ENCODE data around the gene TDRD3.
A peak's percentile ranks its signal among the peaks of the same experiment; 100 is the strongest.

TDRD3 gene

DNA sequence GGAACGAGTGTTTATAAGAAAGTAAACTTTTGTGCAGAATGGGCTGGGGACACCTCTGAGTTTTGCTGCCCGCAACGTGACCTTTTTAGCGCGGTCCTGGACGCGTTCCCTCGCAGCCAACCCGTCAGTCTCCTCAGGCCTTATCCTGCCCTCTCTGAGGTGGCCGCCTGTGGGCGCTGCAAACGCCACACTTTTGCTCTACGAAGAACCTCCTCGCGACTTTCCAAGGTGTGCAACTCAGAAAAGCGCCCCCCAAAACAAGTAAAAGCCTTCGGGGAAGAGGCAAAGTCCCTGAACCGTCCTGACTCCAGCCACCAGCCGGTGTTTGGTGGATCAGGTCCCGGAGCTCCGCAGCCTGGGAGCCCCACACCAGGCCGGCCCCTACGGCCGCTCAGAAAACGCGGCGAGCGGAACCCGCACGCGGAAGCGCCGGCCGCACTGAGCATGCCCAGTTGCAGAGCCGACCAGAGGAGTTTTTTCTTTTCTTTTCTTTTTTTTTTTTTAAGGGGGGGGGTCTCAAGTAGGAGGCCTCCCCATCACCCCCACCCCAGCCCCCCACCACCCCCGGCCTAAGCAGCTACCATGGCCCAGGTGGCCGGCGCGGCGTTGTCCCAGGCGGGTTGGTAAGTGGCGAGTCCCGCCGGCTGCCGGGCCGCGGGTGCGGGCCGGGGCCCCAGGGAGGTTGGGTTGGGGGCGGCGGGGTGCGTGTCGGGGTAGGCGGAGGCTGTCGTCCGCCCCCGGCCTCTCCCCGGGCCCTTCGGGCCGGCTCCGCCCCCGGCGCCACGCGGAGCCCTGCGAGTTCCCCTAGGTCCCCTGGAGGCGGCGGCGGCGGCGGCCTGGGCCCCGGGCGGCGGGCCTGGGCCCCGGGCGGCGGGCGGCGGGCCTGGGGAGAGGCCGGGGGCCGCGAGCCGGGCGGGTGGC is at the start of gene TDRD3:
TDRD3 (plus strand) TSS at position 438 of the 921 bp plus-strand sequence; CDS start at position 583, 145 bp downstream.
- H3K9me3 ChIP-seq = no peaks in the 10 kb centered on the region
- peak within 1 kb of the TSS; percentile 79 for H3K27ac ChIP-seq
- H3K4me3 ChIP-seq (ENCODE audit: low read depth in 1 of 2, low read length in 1 of 2) = peak within 1 kb of the TSS; percentile 70 to 71
- peaks cover 12 to 17% of the 10 kb centered on the region in 2 experiments for H3K4me1 ChIP-seq (ENCODE audit: control insufficient read depth in 1 of 2, insufficient read depth in 1 of 2, low read depth in 1 of 2, low read length in 1 of 2)
- TF ChIP-seq, protein P1, sequence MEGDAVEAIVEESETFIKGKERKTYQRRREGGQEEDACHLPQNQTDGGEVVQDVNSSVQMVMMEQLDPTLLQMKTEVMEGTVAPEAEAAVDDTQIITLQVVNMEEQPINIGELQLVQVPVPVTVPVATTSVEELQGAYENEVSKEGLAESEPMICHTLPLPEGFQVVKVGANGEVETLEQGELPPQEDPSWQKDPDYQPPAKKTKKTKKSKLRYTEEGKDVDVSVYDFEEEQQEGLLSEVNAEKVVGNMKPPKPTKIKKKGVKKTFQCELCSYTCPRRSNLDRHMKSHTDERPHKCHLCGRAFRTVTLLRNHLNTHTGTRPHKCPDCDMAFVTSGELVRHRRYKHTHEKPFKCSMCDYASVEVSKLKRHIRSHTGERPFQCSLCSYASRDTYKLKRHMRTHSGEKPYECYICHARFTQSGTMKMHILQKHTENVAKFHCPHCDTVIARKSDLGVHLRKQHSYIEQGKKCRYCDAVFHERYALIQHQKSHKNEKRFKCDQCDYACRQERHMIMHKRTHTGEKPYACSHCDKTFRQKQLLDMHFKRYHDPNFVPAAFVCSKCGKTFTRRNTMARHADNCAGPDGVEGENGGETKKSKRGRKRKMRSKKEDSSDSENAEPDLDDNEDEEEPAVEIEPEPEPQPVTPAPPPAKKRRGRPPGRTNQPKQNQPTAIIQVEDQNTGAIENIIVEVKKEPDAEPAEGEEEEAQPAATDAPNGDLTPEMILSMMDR (IDR thresholded peaks at IDR 0.05) = peak; percentile 31
- H3K36me3 ChIP-seq = no peaks in the 10 kb centered on the region
- no peaks in the 10 kb centered on the region for H3K27me3 ChIP-seq

DNA sequence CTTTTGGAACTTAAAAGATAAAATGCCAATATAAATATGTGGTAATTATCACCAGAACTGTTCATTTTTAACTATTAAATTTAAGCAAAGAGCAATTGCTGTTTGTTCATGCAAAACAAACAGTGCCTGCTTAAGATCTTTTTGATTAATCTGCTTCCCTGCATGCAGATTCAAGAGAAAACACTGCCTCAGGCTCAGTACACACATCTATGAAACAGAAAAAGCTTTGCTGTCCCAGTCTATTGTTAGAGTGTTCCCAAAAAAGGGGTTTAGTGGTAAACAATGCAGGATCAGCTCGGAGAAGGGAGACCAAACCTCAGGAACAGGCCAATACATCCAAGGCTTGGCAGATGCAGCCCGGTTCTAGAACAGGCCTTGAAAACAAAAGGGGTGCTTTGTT is 49.3 kb upstream of the TDRD3 start:
- Histone ChIP-seq H3K4me3 (ENCODE audit: low read depth in 1 of 2, low read length in 1 of 2) (no peak overlapping the region), H3K27me3 (no peaks in the 10 kb centered on the region), H3K36me3 (no peaks in the 10 kb centered on the region), H3K27ac (no peak overlapping the region), H3K9me3 (no peaks in the 10 kb centered on the region), H3K4me1 (ENCODE audit: control insufficient read depth in 1 of 2, insufficient read depth in 1 of 2, low read depth in 1 of 2, low read length in 1 of 2) (peaks cover 6 to 16% of the 10 kb centered on the region in 2 experiments)
- TF ChIP-seq, protein P1 (IDR thresholded peaks at IDR 0.05) = no peak

DNA sequence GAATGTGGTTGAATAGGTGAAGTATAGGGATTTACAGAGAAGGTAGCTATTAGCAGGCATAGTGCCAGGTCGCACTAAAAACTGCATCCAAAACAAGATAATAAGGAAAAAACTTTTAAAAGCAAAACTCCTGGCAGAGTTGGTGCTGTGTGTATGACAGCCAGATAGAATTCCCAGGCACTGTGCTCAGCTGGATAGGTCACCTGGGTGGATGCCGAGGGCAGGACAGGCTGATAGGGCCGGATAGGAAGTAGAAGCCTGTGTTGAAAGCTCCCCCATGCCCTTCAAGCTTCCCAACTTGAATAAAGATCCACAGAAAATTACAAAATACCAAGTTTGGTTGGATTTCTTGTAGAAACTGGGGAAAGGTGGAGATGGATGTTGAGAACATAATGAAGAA is 48.9 kb upstream of the TDRD3 start:
- Histone ChIP-seq H3K27me3 (no peaks in the 10 kb centered on the region), H3K36me3 (no peaks in the 10 kb centered on the region), H3K9me3 (no peaks in the 10 kb centered on the region), H3K27ac (no peak overlapping the region), H3K4me1 (ENCODE audit: control insufficient read depth in 1 of 2, insufficient read depth in 1 of 2, low read depth in 1 of 2, low read length in 1 of 2) (peaks cover 6 to 19% of the 10 kb centered on the region in 2 experiments), H3K4me3 (ENCODE audit: low read depth in 1 of 2, low read length in 1 of 2) (no peak overlapping the region)
- TF ChIP-seq, protein P1 (IDR thresholded peaks at IDR 0.05) = no peak

DNA sequence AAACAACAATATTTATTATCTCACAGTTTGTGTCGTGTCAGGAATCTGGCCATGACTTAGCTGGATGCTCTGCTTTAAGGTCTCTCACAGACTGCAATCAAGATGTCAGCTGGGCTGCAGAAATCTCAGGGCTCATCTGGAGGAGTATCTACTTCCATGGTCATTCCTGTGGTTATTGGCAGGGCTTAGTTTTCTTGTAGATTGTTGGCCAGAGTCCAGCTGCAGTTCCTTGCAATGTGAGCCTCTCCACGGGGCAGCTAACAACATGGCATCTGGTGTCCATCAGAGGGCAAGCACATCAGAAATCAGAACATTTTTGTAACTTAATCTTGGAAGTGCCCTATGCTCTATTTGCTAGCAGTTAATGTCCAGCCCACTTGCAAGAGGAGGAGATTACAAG is 45.7 kb upstream of the TDRD3 start:
- Histone ChIP-seq H3K4me3 (ENCODE audit: low read depth in 1 of 2, low read length in 1 of 2) (no peak overlapping the region), H3K27ac (no peak overlapping the region), H3K27me3 (no peaks in the 10 kb centered on the region), H3K9me3 (no peaks in the 10 kb centered on the region), H3K4me1 (ENCODE audit: control insufficient read depth in 1 of 2, insufficient read depth in 1 of 2, low read depth in 1 of 2, low read length in 1 of 2) (peaks cover 6 to 19% of the 10 kb centered on the region in 2 experiments), H3K36me3 (no peaks in the 10 kb centered on the region)
- TF ChIP-seq, protein P1 (IDR thresholded peaks at IDR 0.05) = no peak

DNA sequence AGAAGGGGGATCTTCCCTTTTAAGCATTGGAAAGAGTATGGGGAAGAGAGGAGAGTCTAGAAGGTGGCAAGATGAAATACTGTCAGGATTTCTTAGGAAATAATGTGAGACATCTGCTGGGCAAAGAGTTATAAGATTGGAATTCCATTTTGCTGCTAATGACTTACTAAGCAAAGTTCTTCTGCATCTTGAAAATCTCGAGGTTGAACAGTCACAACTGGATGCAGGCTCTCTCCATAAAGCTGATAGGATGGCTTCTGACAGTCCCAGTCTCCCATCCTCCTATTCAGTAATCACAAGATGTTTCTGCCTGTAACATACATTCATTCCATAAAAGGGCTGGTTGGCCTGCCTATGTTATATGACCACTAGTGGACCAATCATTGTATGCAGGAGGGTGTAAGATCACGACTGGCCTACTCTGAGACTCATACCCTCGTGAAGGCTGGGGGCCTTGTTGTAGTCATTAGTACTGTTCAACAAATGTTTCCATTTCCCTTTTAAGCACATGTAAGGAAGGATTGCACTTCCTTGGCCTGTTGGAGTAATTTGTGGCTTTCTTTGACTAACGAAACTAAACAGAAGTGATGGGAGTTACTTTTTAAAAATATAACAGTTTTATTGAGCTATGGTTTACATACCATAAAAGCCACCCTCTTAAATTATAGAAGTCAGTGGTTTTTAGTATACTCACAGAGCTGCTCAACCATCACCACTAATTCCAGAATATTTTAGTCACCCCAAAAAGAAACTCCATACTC is 45.0 kb upstream of the TDRD3 start:
- no peak overlapping the region for H3K27ac ChIP-seq

More for the DNA sequence above, 45.0 kb upstream of the TDRD3 start:
- Histone ChIP-seq H3K36me3 (no peaks in the 10 kb centered on the region), H3K27me3 (no peaks in the 10 kb centered on the region), H3K4me1 (ENCODE audit: control insufficient read depth in 1 of 2, insufficient read depth in 1 of 2, low read depth in 1 of 2, low read length in 1 of 2) (peaks cover 6 to 25% of the 10 kb centered on the region in 2 experiments), H3K9me3 (no peaks in the 10 kb centered on the region), H3K4me3 (ENCODE audit: low read depth in 1 of 2, low read length in 1 of 2) (no peak overlapping the region)
- TF ChIP-seq, protein P1 (IDR thresholded peaks at IDR 0.05) = no peak

Data from neutrophil (primary cell).